Upper lobe of left lung (tissue), 6 donors: ENCODE results near the gene FAM174C. TPM values are rescaled to one million over a fixed set of nuclear protein-coding genes. Genes with fewer than 3 reads are reported as not detected.
"Not testable (repeated sequence)": the region's sequence is repeated elsewhere in the genome, so short reads cannot be mapped to it uniquely, and the experiment has no call there.

ENCODE experiments used
- ATAC-seq, 2 donors: fragments of 200-7000 bp; cut with Tn5 transposase; one replicate each; pipeline ENCODE4 v1.9.1; 2022; ENCODE audit warnings: mild to moderate bottlenecking in 2 of 2, moderate library complexity in 2 of 2; ENCODE audit not compliant: low FRiP score in 2 of 2
- DNase-seq, 2 donors: peaks; one replicate each; pipeline ENCODE4 v3.0.0-alpha.2; 2019 to 2020
- H3K27ac ChIP-seq, 4 donors: fragments of 200-600 bp; sonication (generic); one replicate each; pipeline ENCODE4 v1.5.1; 2016 to 2019
- H3K27me3 ChIP-seq, 4 donors: fragments of 200-600 bp; sonication (generic); one replicate each; pipeline ENCODE4 v1.5.1; 2017 to 2019
- H3K36me3 ChIP-seq, 4 donors: fragments of 200-600 bp; sonication (generic); one replicate each; pipeline ENCODE4 v1.5.1; 2016 to 2019
- H3K4me1 ChIP-seq, 4 donors: fragments of 200-600 bp; sonication (generic); one replicate each; pipeline ENCODE4 v1.5.1; 2018 to 2019
- H3K4me3 ChIP-seq, 4 donors: fragments of 200-600 bp; sonication (generic); one replicate each; pipeline ENCODE4 v1.5.1; 2017 to 2019; ENCODE audit warnings: mild to moderate bottlenecking in 2 of 4, moderate library complexity in 1 of 4
- H3K9me3 ChIP-seq, 4 donors: fragments of 200-600 bp; sonication (generic); one replicate each; pipeline ENCODE4 v1.5.1; 2018 to 2019
- CTCF ChIP-seq, 6 experiments: fragments of 450-650 bp in 4 of 6; fragments of 200-600 bp in 2 of 6; sonication (generic) in 2 of 6; IDR thresholded peaks; one replicate each; pipeline ENCODE4 v1.5.1; 2016 to 2019; ENCODE audit warnings: antibody characterized with exemption in 6 of 6
- EP300 ChIP-seq, 4 donors: sonication (generic); formaldehyde crosslinking; IDR thresholded peaks; one replicate each; pipeline ENCODE4 v1.5.1; 2017; ENCODE audit warnings: antibody characterized with exemption in 4 of 4, control low read depth in 2 of 4
- POLR2A ChIP-seq, 4 donors: fragments of 450-650 bp; IDR thresholded peaks; one replicate each; pipeline ENCODE4 v1.5.1; 2016 to 2017; ENCODE audit warnings: antibody characterized with exemption in 4 of 4, mild to moderate bottlenecking in 2 of 4
- POLR2AphosphoS5 ChIP-seq, 2 donors: sonication (generic); formaldehyde crosslinking; IDR thresholded peaks; one replicate each; pipeline ENCODE4 v1.5.1; 2017; ENCODE audit warnings: antibody characterized with exemption in 2 of 2
- WGBS, 2 donors: methylation state at CpG; one replicate each; pipeline ENCODE4 v1.1.5; 2017 to 2018; 5-methylcytosine and 5-hydroxymethylcytosine counted together
- total RNA-seq, 6 donors: library from RNA; depleted of rRNA in 4 of 6; stranded (reverse); fragments of >200 nt in 4 of 6; gene quantifications; one replicate each; pipeline versions ENCODE4 v1.1.0 to v1.2.1, GENCODE V29; 2016 to 2021
- donor health status: DM: no; HTN: no; CAD: no; lungs with moderate emphysema.
- donor health status: DM: no; HTN: yes; CAD: no; lungs with severe emphysema.

FAM174C gene
- total RNA-seq, 6 donors from 2014 or later, result 43.0 to 85.3 (median 59.6) TPM

DNA sequence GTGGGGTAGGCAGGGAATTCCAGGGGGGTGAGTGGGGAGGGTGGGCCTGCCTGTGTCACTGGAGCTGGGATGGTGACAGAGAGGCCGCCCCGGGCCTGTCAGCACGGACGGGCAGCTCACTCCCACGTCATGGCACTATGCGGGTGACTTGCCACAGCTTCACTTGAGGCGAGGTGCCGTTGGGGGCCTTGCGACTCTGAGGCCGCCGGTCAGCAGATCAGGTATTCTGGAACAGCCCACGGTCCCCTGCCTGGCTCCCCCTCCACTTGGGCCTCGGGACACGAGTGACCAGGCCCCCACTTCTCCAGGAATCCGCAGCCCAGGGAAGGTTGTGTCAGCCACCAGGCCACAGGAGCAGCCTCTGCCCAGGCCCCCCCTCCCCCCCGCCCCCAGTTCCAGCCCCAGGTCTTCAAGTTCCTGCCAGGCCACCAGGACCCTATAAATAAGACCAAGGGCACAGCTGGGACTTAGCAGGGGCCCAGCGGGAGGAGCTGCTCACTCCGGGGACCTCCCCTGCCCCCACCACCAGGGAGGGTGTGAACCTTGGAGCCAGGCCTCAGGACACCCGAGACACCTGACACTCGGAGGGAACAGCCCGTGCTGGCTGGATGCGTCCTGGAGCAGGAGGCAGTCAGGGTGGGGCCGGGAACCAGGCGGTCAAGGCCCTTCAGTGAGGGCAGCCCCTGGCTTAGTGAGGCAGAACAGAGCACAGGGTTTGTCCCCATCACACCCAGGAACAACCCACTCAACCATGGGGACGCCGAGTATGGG is 29.7 kb upstream of the FAM174C start:
- Histone ChIP-seq H3K9me3 (no peaks in the 10 kb centered on the region), H3K27ac (peak overlapping the region; percentile 84 to 100 (median 90)), H3K36me3 (peaks cover 0 to 11% (median 5%) of the 10 kb centered on the region in 4 donors), H3K27me3 (no peaks in the 10 kb centered on the region), H3K4me1 (peaks cover 64 to 69% (median 67%) of the 10 kb centered on the region in 4 donors), H3K4me3 (peak overlapping the region in 2 of 4 donors; percentile 27 to 39)
- DNase-seq (peak; percentile 79 to 88), ATAC-seq (no peak)
- WGBS, 2 donors, result 60 to 71% methylated on average over 2 to 25 of the region's 26 CpGs
- TF ChIP-seq POLR2A (IDR thresholded peaks at IDR 0.05), result peak in 1 of 4 donors; percentile 27
- no peak for TF ChIP-seq CTCF (IDR thresholded peaks at IDR 0.05)
- peak; percentile 30 to 81 for TF ChIP-seq POLR2AphosphoS5 (IDR thresholded peaks at IDR 0.05)
- peak in 1 of 4 donors; percentile 57 for TF ChIP-seq EP300 (IDR thresholded peaks at IDR 0.05)

- peak in 1 of 2 donors; percentile 26 for DNase-seq
- not testable (repeated sequence) for H3K9me3 ChIP-seq, ATAC-seq, H3K4me3 ChIP-seq, H3K27me3 ChIP-seq
- 77 to 78% methylated on average over 20 to 23 of the region's 27 CpGs for WGBS, 2 donors
- Histone ChIP-seq H3K4me1 (peaks cover 56 to 63% (median 60%) of the 10 kb centered on the region in 4 donors), H3K27ac (peak overlapping the region; percentile 84 to 100 (median 90)), H3K36me3 (peaks cover 0 to 19% (median 10%) of the 10 kb centered on the region in 4 donors)
- TF ChIP-seq CTCF (IDR thresholded peaks at IDR 0.05), result peak in 1 of 6 experiments; percentile 5
Observed at GRCh38 chr19:1246265-1247087, 28.9 kb upstream of the FAM174C start.

- ATAC-seq (no peak), DNase-seq (no peak)
- 69 to 90% methylated on average over 4 to 7 of the region's 8 CpGs for WGBS, 2 donors
- Histone ChIP-seq H3K27me3 (no peaks in the 10 kb centered on the region), H3K4me3 (peak overlapping the region; percentile 54 to 97 (median 82)), H3K27ac (peak overlapping the region; percentile 99 to 100 (median 100)), H3K36me3 (peaks cover 0 to 25% (median 15%) of the 10 kb centered on the region in 4 donors), H3K4me1 (peaks cover 51 to 64% (median 58%) of the 10 kb centered on the region in 4 donors), H3K9me3 (peaks cover 0 to 4% (median 0%) of the 10 kb centered on the region in 4 donors)
- TF ChIP-seq EP300 (IDR thresholded peaks at IDR 0.05), result no peak
- TF ChIP-seq POLR2AphosphoS5 (IDR thresholded peaks at IDR 0.05), result peak in 1 of 2 donors; percentile 6
- TF ChIP-seq POLR2A (IDR thresholded peaks at IDR 0.05), result no peak
Observed at GRCh38 chr19:1247748-1248138, 27.6 kb upstream of the FAM174C start.

GRCh38 chr19:1248139-1248785 is 27.1 kb upstream of the FAM174C start, which contains the start of gene MIDN:
TSS of gene MIDN (plus strand) at chr19:1248583. CDS start at chr19:1250297, 1,714 bp downstream.
- peaks cover 0 to 25% (median 15%) of the 10 kb centered on the region in 4 donors for H3K36me3 ChIP-seq
- H3K27ac ChIP-seq, result peak within 1 kb of the TSS; percentile 99 to 100 (median 100)
- DNase-seq (peak; percentile 87 to 96), ATAC-seq (peak; percentile 41 to 64)
- H3K4me1 ChIP-seq, result peaks cover 46 to 64% (median 56%) of the 10 kb centered on the region in 4 donors
- H3K4me3 ChIP-seq, result peak within 1 kb of the TSS; percentile 54 to 97 (median 82)
- WGBS, 2 donors, result 2% methylated on average over 16 of the region's 60 CpGs; no CpG with 5 or more reads in 1 of the 2 donors
- H3K9me3 ChIP-seq, result peaks cover 0 to 4% (median 0%) of the 10 kb centered on the region in 4 donors
- no peaks in the 10 kb centered on the region for H3K27me3 ChIP-seq
- TF ChIP-seq EP300 (IDR thresholded peaks at IDR 0.05) (peak in 3 of 4 donors; percentile 58 to 75 (median 68)), CTCF (IDR thresholded peaks at IDR 0.05) (peak in 4 of 6 experiments; percentile 34 to 57 (median 46)), POLR2AphosphoS5 (IDR thresholded peaks at IDR 0.05) (peak; percentile 94 to 95), POLR2A (IDR thresholded peaks at IDR 0.05) (peak; percentile 90 to 97 (median 92))
